Measurements from ENCODE around the gene DSCAML1.

GRCh38 chr11:117731722-117732290 lies 65.2 kb downstream of the DSCAML1 start:
- TF ChIP-seq HDGF (IDR thresholded peaks at IDR 0.05) (no peak), NRF1 (conservative IDR thresholded peaks at IDR 0.05; ENCODE audit: low read depth, low read length) (no peak), PKNOX1 (IDR thresholded peaks at IDR 0.05) (no peak), CTCF (IDR thresholded peaks at IDR 0.05 in 2 of 3, conservative IDR thresholded peaks at IDR 0.05 in 1 of 3; ENCODE audit: control insufficient read depth in 2 of 3, extremely low read depth in 1 of 3, insufficient read depth in 1 of 3, low read depth in 3 of 3, low read length in 3 of 3) (no peak), EGR1 (IDR thresholded peaks at IDR 0.05; ENCODE audit: borderline replicate concordance in 1 of 2, low read depth in 2 of 2, low read length in 2 of 2) (no peak), BACH1 (IDR thresholded peaks at IDR 0.05; ENCODE audit: borderline replicate concordance) (no peak), MXI1 (IDR thresholded peaks at IDR 0.05; ENCODE audit: low read depth, low read length) (no peak), DPF2 (IDR thresholded peaks at IDR 0.05) (no peak), POLR2AphosphoS5 (IDR thresholded peaks at IDR 0.05; ENCODE audit: low read length) (no peak)
- TF ChIP-seq, protein P1, sequence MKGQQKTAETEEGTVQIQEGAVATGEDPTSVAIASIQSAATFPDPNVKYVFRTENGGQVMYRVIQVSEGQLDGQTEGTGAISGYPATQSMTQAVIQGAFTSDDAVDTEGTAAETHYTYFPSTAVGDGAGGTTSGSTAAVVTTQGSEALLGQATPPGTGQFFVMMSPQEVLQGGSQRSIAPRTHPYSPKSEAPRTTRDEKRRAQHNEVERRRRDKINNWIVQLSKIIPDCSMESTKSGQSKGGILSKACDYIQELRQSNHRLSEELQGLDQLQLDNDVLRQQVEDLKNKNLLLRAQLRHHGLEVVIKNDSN (IDR thresholded peaks at IDR 0.05; ENCODE audit: borderline replicate concordance, extremely low read length, insufficient read depth, low read depth, low read length) = no peak
- TF ChIP-seq, protein P2, sequence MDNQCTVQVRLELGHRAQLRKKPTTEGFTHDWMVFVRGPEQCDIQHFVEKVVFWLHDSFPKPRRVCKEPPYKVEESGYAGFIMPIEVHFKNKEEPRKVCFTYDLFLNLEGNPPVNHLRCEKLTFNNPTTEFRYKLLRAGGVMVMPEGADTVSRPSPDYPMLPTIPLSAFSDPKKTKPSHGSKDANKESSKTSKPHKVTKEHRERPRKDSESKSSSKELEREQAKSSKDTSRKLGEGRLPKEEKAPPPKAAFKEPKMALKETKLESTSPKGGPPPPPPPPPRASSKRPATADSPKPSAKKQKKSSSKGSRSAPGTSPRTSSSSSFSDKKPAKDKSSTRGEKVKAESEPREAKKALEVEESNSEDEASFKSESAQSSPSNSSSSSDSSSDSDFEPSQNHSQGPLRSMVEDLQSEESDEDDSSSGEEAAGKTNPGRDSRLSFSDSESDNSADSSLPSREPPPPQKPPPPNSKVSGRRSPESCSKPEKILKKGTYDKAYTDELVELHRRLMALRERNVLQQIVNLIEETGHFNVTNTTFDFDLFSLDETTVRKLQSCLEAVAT (IDR thresholded peaks at IDR 0.05) = no peak

Measured in GM12878 (cell line).